Measurements from ENCODE around the gene TTC23L. TPM values are rescaled to one million over a fixed set of nuclear protein-coding genes. Genes with fewer than 3 reads are reported as not detected.

Gene TTC23L
- total and polyA plus RNA-seq, 8 donors = 0.15 to 1.5 (median 0.89) TPM; not detected in 5

DNA sequence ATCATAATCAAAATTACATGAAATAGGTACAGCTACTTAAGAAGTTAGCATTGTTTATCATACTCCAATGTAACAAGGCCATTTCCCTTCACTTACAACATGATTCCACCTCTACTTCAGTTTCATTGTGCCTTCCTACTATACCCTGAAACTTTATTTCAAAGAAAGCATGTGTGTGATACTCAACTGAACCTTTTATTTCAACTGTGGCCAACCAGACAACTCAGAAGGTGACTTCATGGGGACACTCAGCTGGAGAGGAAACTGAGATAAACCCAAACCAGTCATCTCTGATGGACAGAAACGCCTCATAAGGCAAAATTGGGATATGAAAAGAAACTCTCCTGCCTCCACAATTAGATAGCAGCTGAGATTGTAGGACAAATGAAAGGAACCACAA is 5.9 kb upstream of the TTC23L start:
- Histone ChIP-seq H3K9me3 (no peaks in the 10 kb centered on the region), H3K4me3 (no peak overlapping the region), H3K27ac (no peak overlapping the region), H3K36me3 (peaks cover 7 to 29% (median 27%) of the 10 kb centered on the region in 4 donors), H3K4me1 (peaks cover 0 to 1% (median 0%) of the 10 kb centered on the region in 4 donors), H3K27me3 (no peaks in the 10 kb centered on the region)
- TF ChIP-seq, protein P1, sequence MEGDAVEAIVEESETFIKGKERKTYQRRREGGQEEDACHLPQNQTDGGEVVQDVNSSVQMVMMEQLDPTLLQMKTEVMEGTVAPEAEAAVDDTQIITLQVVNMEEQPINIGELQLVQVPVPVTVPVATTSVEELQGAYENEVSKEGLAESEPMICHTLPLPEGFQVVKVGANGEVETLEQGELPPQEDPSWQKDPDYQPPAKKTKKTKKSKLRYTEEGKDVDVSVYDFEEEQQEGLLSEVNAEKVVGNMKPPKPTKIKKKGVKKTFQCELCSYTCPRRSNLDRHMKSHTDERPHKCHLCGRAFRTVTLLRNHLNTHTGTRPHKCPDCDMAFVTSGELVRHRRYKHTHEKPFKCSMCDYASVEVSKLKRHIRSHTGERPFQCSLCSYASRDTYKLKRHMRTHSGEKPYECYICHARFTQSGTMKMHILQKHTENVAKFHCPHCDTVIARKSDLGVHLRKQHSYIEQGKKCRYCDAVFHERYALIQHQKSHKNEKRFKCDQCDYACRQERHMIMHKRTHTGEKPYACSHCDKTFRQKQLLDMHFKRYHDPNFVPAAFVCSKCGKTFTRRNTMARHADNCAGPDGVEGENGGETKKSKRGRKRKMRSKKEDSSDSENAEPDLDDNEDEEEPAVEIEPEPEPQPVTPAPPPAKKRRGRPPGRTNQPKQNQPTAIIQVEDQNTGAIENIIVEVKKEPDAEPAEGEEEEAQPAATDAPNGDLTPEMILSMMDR (IDR thresholded peaks at IDR 0.05) = no peak
- TF ChIP-seq EP300 (IDR thresholded peaks at IDR 0.05) = no peak
- TF ChIP-seq POLR2A (IDR thresholded peaks at IDR 0.05) = no peak
- no peak for TF ChIP-seq POLR2AphosphoS5 (IDR thresholded peaks at IDR 0.05)
- intact Hi-C loops (cut with DNase I; ENCODE audit: low total_unique reads) = loop anchor here (10.0 kb wide), 1 partner anchor 338 kb away; no protein-coding TSS in a partner anchor
- WGBS, 5 donors = 79 to 90% (median 86%) methylated on average over 1 of the region's 1 CpG
- no peak for DNase-seq

DNA sequence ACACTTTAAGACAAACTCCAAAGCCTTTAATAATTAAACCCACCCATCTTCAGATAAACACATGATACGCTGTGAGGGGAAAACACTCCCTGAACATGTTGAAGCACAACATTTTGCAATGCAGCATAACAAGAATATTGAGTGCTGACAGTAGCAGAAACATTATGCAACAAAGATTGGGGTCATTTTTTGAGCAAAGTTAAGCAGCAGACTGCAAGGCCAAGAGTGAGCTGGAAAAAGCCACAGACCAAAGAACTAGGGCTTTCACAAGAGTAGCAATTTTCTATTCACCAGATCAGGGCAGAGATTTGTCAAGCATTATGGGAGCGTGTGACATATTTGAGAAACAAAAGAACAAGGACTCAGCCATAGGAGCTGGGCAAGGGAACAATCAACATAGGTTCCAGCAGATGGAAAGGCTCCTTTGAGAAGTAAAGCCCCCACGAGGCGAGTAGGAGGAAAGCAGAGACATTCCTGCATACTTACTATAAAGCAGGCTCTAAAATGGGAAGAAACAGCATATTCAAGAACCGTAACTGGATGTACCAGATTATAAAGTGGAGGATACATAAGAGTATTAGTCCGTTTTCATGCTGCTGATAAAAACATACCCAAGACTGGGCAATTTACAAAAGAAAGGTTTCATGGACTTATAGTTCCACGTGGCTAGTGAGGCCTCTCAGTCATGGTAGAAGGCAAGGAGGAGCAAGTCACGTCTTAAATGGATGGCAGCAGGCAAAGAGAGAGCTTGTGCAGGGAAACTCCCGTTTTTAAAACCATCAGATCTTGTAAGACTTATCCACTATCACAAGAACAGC is 4.8 kb upstream of the TTC23L start:
- H3K36me3 ChIP-seq = peaks cover 7 to 26% (median 20%) of the 10 kb centered on the region in 4 donors
- intact Hi-C loops (cut with DNase I; ENCODE audit: low total_unique reads) = loop anchor here (10.0 kb wide), 1 partner anchor 339 kb away; no protein-coding TSS in a partner anchor
- H3K27ac ChIP-seq = peak overlapping the region in 1 of 5 donors; percentile 55
- no peak overlapping the region for H3K4me3 ChIP-seq
- no peaks in the 10 kb centered on the region for H3K9me3 ChIP-seq
- H3K4me1 ChIP-seq = peaks cover 0 to 7% (median 3%) of the 10 kb centered on the region in 4 donors
- WGBS, 5 donors = 74 to 83% (median 80%) methylated on average over 9 of the region's 9 CpGs
- no peaks in the 10 kb centered on the region for H3K27me3 ChIP-seq
- DNase-seq = no peak
- TF ChIP-seq POLR2A (IDR thresholded peaks at IDR 0.05) (no peak), EP300 (IDR thresholded peaks at IDR 0.05) (no peak), POLR2AphosphoS5 (IDR thresholded peaks at IDR 0.05) (no peak)
- TF ChIP-seq, protein P1 (IDR thresholded peaks at IDR 0.05) = no peak

DNA sequence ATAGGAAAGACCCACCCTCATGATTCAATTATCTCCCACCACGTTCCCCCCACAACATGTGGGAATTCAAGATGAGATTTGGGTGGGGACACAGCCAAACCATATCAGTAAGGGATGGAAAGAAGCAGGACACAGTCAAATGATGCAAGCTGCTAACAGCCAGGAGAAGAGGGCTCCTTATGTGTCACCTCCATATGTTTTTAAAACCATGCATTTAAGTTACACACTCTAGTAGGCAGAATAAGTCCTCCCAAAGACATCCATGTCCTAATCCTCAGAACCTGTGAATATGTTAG is 4.2 kb upstream of the TTC23L start:
- H3K36me3 ChIP-seq = peaks cover 7 to 20% (median 14%) of the 10 kb centered on the region in 4 donors
- no peaks in the 10 kb centered on the region for H3K9me3 ChIP-seq
- DNase-seq = no peak
- H3K4me3 ChIP-seq = no peak overlapping the region
- 68 to 83% (median 72%) methylated on average over 1 of the region's 1 CpG for WGBS, 5 donors
- no peak for TF ChIP-seq POLR2A (IDR thresholded peaks at IDR 0.05)
- TF ChIP-seq, protein P1 (IDR thresholded peaks at IDR 0.05) = no peak
- TF ChIP-seq EP300 (IDR thresholded peaks at IDR 0.05) = no peak
- no peak for TF ChIP-seq POLR2AphosphoS5 (IDR thresholded peaks at IDR 0.05)
- H3K4me1 ChIP-seq = peaks cover 0 to 12% (median 8%) of the 10 kb centered on the region in 4 donors
- intact Hi-C loops (cut with DNase I; ENCODE audit: low total_unique reads) = loop anchor here (10.0 kb wide), 1 partner anchor 340 kb away; no protein-coding TSS in a partner anchor
- no peak overlapping the region for H3K27ac ChIP-seq
- H3K27me3 ChIP-seq = no peaks in the 10 kb centered on the region

DNA sequence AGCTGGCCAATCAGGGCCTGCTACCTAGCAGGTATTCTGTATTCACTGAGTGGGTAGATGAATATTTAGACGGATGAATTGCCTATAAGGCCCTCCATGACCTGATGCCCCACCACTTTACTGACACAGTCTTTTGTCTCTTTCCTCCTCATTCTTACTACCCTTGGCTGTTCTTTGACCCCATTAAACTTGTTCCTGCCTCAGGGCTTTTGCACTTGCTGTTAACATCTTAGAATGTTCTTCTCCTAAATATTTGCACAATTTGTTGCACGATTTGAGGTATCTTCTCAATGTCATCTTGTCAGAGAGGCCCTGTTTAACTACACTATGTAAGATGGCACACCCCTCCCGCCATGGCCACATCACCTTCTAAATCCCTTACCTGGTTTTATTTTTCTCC is 3.3 kb upstream of the TTC23L start:
- no peaks in the 10 kb centered on the region for H3K27me3 ChIP-seq
- TF ChIP-seq POLR2A (IDR thresholded peaks at IDR 0.05) (no peak), EP300 (IDR thresholded peaks at IDR 0.05) (no peak), POLR2AphosphoS5 (IDR thresholded peaks at IDR 0.05) (no peak)
- TF ChIP-seq, protein P1 (IDR thresholded peaks at IDR 0.05) = no peak
- 83 to 92% (median 89%) methylated on average over 3 of the region's 3 CpGs for WGBS, 5 donors
- H3K4me3 ChIP-seq = no peak overlapping the region
- no peak overlapping the region for H3K27ac ChIP-seq
- DNase-seq = no peak
- intact Hi-C loops (cut with DNase I; ENCODE audit: low total_unique reads) = loop anchor here (10.0 kb wide), 1 partner anchor 341 kb away; no protein-coding TSS in a partner anchor
- H3K36me3 ChIP-seq = peaks cover 0 to 11% (median 5%) of the 10 kb centered on the region in 4 donors
- H3K9me3 ChIP-seq = no peaks in the 10 kb centered on the region
- peaks cover 0 to 13% (median 9%) of the 10 kb centered on the region in 4 donors for H3K4me1 ChIP-seq
